PFSK-1 (cell line): Measurements from ENCODE around the gene MMP7.

ENCODE experiments used
- FOXP2 ChIP-seq: optimal IDR thresholded peaks from 2 replicates; pipeline ENCODE3; 2011; ENCODE audit warnings: borderline replicate concordance, control low read depth, inconsistent platforms; ENCODE audit not compliant: insufficient read depth; ENCODE audit errors: extremely low read length, extremely low read depth
- POLR2AphosphoS5 ChIP-seq: IDR thresholded peaks from 2 replicates; pipeline ENCODE4 v1.6.1; 2012; ENCODE audit warnings: low read depth, mild to moderate bottlenecking, control low read depth, low read length, moderate library complexity
- SIN3A ChIP-seq: IDR thresholded peaks from 2 replicates; pipeline ENCODE4 v1.6.1; 2012; ENCODE audit warnings: mild to moderate bottlenecking, low read length, moderate library complexity, borderline replicate concordance; ENCODE audit not compliant: insufficient read depth
- TAF1 ChIP-seq: IDR thresholded peaks from 2 replicates; pipeline ENCODE4 v1.6.1; 2012; ENCODE audit warnings: low read length, control low read depth, borderline replicate concordance; ENCODE audit not compliant: insufficient read depth
- TF ChIP-seq, protein P1 (sequence below), 2 experiments: IDR thresholded peaks; 2 replicates each; pipeline versions ENCODE4 v1.6.1 to v1.8.0; 2011 to 2012; ENCODE audit warnings: low read depth in 2 of 2, low read length in 2 of 2, control low read depth in 1 of 2, inconsistent platforms in 1 of 2, mild to moderate bottlenecking in 1 of 2, moderate library complexity in 1 of 2; ENCODE audit not compliant: insufficient read depth in 1 of 2

MMP7 gene

DNA sequence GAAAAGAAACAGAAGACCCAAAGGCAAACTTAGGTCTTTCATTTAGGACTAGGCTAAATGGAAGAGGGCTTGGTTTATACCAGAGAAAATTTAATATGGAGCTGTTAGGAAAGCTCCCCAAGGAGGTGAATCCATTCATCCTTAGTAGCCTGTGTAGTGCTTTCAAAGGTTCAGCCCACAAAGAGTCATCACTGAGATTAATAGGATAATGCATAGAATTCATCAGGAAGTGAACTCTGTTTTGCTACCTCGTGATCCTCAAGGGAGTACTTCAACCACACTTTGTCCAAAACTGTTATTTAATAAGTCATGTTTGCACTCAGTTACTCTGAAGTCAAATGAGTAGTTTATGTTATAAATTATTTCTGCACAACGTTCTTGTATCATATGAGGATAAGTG is 43.3 kb upstream of the MMP7 start:
- TF ChIP-seq TAF1 (no peak), FOXP2 (no peak), POLR2AphosphoS5 (no peak), SIN3A (no peak)
- TF ChIP-seq, protein P1, sequence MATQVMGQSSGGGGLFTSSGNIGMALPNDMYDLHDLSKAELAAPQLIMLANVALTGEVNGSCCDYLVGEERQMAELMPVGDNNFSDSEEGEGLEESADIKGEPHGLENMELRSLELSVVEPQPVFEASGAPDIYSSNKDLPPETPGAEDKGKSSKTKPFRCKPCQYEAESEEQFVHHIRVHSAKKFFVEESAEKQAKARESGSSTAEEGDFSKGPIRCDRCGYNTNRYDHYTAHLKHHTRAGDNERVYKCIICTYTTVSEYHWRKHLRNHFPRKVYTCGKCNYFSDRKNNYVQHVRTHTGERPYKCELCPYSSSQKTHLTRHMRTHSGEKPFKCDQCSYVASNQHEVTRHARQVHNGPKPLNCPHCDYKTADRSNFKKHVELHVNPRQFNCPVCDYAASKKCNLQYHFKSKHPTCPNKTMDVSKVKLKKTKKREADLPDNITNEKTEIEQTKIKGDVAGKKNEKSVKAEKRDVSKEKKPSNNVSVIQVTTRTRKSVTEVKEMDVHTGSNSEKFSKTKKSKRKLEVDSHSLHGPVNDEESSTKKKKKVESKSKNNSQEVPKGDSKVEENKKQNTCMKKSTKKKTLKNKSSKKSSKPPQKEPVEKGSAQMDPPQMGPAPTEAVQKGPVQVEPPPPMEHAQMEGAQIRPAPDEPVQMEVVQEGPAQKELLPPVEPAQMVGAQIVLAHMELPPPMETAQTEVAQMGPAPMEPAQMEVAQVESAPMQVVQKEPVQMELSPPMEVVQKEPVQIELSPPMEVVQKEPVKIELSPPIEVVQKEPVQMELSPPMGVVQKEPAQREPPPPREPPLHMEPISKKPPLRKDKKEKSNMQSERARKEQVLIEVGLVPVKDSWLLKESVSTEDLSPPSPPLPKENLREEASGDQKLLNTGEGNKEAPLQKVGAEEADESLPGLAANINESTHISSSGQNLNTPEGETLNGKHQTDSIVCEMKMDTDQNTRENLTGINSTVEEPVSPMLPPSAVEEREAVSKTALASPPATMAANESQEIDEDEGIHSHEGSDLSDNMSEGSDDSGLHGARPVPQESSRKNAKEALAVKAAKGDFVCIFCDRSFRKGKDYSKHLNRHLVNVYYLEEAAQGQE (IDR thresholded peaks at IDR 0.05; ENCODE audit: insufficient read depth in 1 of 2, low read depth in 2 of 2, low read length in 2 of 2), result no peak

- TF ChIP-seq SIN3A (no peak), TAF1 (no peak), POLR2AphosphoS5 (no peak), FOXP2 (no peak)
- TF ChIP-seq, protein P1 (IDR thresholded peaks at IDR 0.05; ENCODE audit: insufficient read depth in 1 of 2, low read depth in 2 of 2, low read length in 2 of 2), result no peak
Observed at GRCh38 chr11:102572554-102573220, 42.1 kb upstream of the MMP7 start.

GRCh38 chr11:102568851-102569250 is 38.3 kb upstream of the MMP7 start:
- TF ChIP-seq FOXP2, result no peak
- no peak for TF ChIP-seq TAF1
- TF ChIP-seq SIN3A, result no peak
- TF ChIP-seq POLR2AphosphoS5, result no peak

GRCh38 chr11:102566112-102566511 is 35.6 kb upstream of the MMP7 start:
- no peak for TF ChIP-seq FOXP2
- TF ChIP-seq SIN3A, result no peak
- TF ChIP-seq TAF1, result no peak
- TF ChIP-seq, protein P1 (IDR thresholded peaks at IDR 0.05; ENCODE audit: insufficient read depth in 1 of 2, low read depth in 2 of 2, low read length in 2 of 2), result no peak
- TF ChIP-seq POLR2AphosphoS5, result no peak

GRCh38 chr11:102564110-102564509 is 33.6 kb upstream of the MMP7 start:
- TF ChIP-seq, protein P1 (IDR thresholded peaks at IDR 0.05; ENCODE audit: insufficient read depth in 1 of 2, low read depth in 2 of 2, low read length in 2 of 2), result no peak
- TF ChIP-seq TAF1 (no peak), FOXP2 (no peak), POLR2AphosphoS5 (no peak), SIN3A (no peak)
